Smooth muscle cell (in vitro differentiated cells): ENCODE data around the gene DTWD1. TPM values are rescaled to one million over a fixed set of nuclear protein-coding genes. Genes with fewer than 3 reads are reported as not detected.

Experiments
- DNase-seq: peaks from one replicate; lab custom pipeline; 2025; ENCODE audit not compliant: unreplicated experiment; lab: John Stamatoyannopoulos, UW
- H2AFZ ChIP-seq: fragments of 200-600 bp; sonication (generic); 2 replicates; pipeline ENCODE4 v1.6.0; 2016; ENCODE audit warnings: antibody characterized with exemption, low read depth, mild to moderate bottlenecking
- H3F3A ChIP-seq: fragments of 200-600 bp; sonication (generic); 2 replicates; pipeline ENCODE4 v1.6.0; 2017; ENCODE audit warnings: antibody characterized with exemption, low read depth
- H3K27ac ChIP-seq: fragments of 200-600 bp; sonication (generic); 2 replicates; pipeline ENCODE4 v1.5.1; 2016; ENCODE audit warnings: low read depth, mild to moderate bottlenecking
- H3K27me3 ChIP-seq: fragments of 200-600 bp; sonication (generic); 2 replicates; pipeline ENCODE4 v1.6.1; 2016; ENCODE audit warnings: low read depth, mild to moderate bottlenecking
- H3K36me3 ChIP-seq: fragments of 200-600 bp; sonication (generic); 2 replicates; pipeline ENCODE4 v1.5.1; 2016; ENCODE audit warnings: low read depth
- H3K4me1 ChIP-seq: fragments of 200-600 bp; sonication (generic); 2 replicates; pipeline ENCODE4 v1.5.1; 2016; ENCODE audit warnings: low read depth
- H3K4me2 ChIP-seq: fragments of 200-600 bp; sonication (generic); 2 replicates; pipeline ENCODE4 v1.6.0; 2016; ENCODE audit warnings: mild to moderate bottlenecking
- H3K4me3 ChIP-seq: fragments of 200-600 bp; sonication (generic); 2 replicates; pipeline ENCODE4 v1.5.1; 2016; ENCODE audit warnings: mild to moderate bottlenecking
- H3K79me2 ChIP-seq: fragments of 200-600 bp; sonication (generic); 2 replicates; pipeline ENCODE4 v1.6.0; 2016; ENCODE audit warnings: low read depth, mild to moderate bottlenecking
- H3K9ac ChIP-seq: fragments of 200-600 bp; sonication (generic); 2 replicates; pipeline ENCODE4 v1.6.0; 2016; ENCODE audit warnings: low read depth
- H3K9me3 ChIP-seq: fragments of 200-600 bp; sonication (generic); replicated peaks from 2 replicates; pipeline ENCODE4 v1.5.1; 2016; ENCODE audit warnings: low read depth
- H4K20me1 ChIP-seq: fragments of 200-600 bp; sonication (generic); 2 replicates; pipeline ENCODE4 v1.6.0; 2016; ENCODE audit warnings: low read depth
- CTCF ChIP-seq: fragments of 200-600 bp; sonication (generic); IDR thresholded peaks from 2 replicates; pipeline ENCODE4 v1.5.1; 2017; ENCODE audit warnings: borderline replicate concordance, mild to moderate bottlenecking, antibody characterized with exemption; ENCODE audit not compliant: insufficient read depth, poor library complexity, severe bottlenecking
- WGBS: methylation state at CpG from one replicate; pipeline ENCODE4 v1.1.7; 2016; ENCODE audit warnings: low lambda C conversion rate; 5-methylcytosine and 5-hydroxymethylcytosine counted together
- polyA plus RNA-seq: library from polyadenylated mRNA; unstranded; fragments of >200 nt; fragmentation: Nextera tagmentation; extraction: Ambion mirVana; gene quantifications from 2 replicates; pipeline ENCODE4 v1.2.1, GENCODE V29; 2016
- total RNA-seq: library from RNA; depleted of rRNA; stranded (reverse); fragments of >200 nt; gene quantifications from 2 replicates; pipeline ENCODE4 v1.2.3, GENCODE V29; 2014

The DTWD1 gene
- total and polyA plus RNA-seq, 2 experiments from 2014 or later, result 65.4 to 127 TPM

- H2AFZ ChIP-seq, result no peak overlapping the region
- peaks cover 9% of the 10 kb centered on the region for H3K36me3 ChIP-seq
- no peak overlapping the region for H3K4me2 ChIP-seq
- no peaks in the 10 kb centered on the region for H3K9me3 ChIP-seq
- H3K9ac ChIP-seq, result no peak overlapping the region
- no peaks in the 10 kb centered on the region for H3K4me1 ChIP-seq
- DNase-seq, result no peak
- no peak overlapping the region for H3K4me3 ChIP-seq
- H3K27me3 ChIP-seq, result no peaks in the 10 kb centered on the region
- H4K20me1 ChIP-seq, result no peaks in the 10 kb centered on the region
- no peaks in the 10 kb centered on the region for H3K79me2 ChIP-seq
- H3F3A ChIP-seq, result peaks cover 4% of the 10 kb centered on the region
- H3K27ac ChIP-seq, result no peak overlapping the region
- no peak for TF ChIP-seq CTCF
- 100% methylated on average over 1 of the region's 1 CpG for WGBS
Observed at GRCh38 chr15:49644364-49644794, 23.5 kb downstream of the DTWD1 start.

GRCh38 chr15:49645277-49645676 lies 24.4 kb downstream of the DTWD1 start:
- H3K27ac ChIP-seq, result no peak overlapping the region

DNA sequence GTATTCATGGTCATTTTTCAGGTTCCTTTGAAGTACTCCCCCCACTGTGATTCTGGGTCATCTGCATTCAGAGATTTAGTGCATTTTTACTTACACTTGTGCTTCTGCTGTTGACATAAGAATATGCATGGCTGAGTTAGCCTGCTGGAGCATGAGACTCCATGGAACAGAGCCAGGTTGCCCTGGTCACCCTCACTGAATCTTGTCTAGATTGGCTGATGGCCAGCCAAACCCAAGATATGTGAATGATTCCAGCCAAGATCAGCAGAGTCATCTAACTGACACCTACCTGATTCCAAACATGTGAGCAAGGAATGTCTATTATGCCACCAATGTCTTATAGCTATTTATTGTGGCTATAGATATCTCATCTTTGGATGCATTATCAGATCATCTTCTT lies 25.1 kb downstream of the DTWD1 start:
- Histone ChIP-seq H3F3A (peaks cover 4% of the 10 kb centered on the region), H3K4me1 (no peaks in the 10 kb centered on the region), H3K79me2 (no peaks in the 10 kb centered on the region), H2AFZ (no peak overlapping the region), H4K20me1 (no peaks in the 10 kb centered on the region), H3K9ac (no peak overlapping the region), H3K4me3 (no peak overlapping the region), H3K9me3 (no peaks in the 10 kb centered on the region), H3K36me3 (peaks cover 9% of the 10 kb centered on the region), H3K27me3 (no peaks in the 10 kb centered on the region), H3K4me2 (no peak overlapping the region), H3K27ac (no peak overlapping the region)
- no peak for TF ChIP-seq CTCF
- DNase-seq, result no peak

More at GRCh38 chr15:49645277-49645676, 24.4 kb downstream of the DTWD1 start:
- Histone ChIP-seq H3K4me2 (no peak overlapping the region), H3F3A (peaks cover 4% of the 10 kb centered on the region), H3K36me3 (peaks cover 9% of the 10 kb centered on the region), H4K20me1 (no peaks in the 10 kb centered on the region), H3K4me3 (no peak overlapping the region), H3K4me1 (no peaks in the 10 kb centered on the region), H2AFZ (no peak overlapping the region), H3K9ac (no peak overlapping the region), H3K27me3 (no peaks in the 10 kb centered on the region), H3K9me3 (no peaks in the 10 kb centered on the region), H3K79me2 (no peaks in the 10 kb centered on the region)
- no peak for DNase-seq
- TF ChIP-seq CTCF, result no peak

- Histone ChIP-seq H3K4me1 (no peaks in the 10 kb centered on the region), H3K4me2 (no peak overlapping the region), H4K20me1 (no peaks in the 10 kb centered on the region), H2AFZ (no peak overlapping the region), H3K4me3 (no peak overlapping the region), H3K27ac (no peak overlapping the region), H3K36me3 (peaks cover 9% of the 10 kb centered on the region), H3K79me2 (no peaks in the 10 kb centered on the region), H3K9me3 (no peaks in the 10 kb centered on the region), H3K9ac (no peak overlapping the region), H3F3A (peaks cover 4% of the 10 kb centered on the region), H3K27me3 (no peaks in the 10 kb centered on the region)
- DNase-seq, result no peak
- no peak for TF ChIP-seq CTCF
- WGBS, result 75% methylated on average over 2 of the region's 2 CpGs
Observed at GRCh38 chr15:49646891-49647290, 26.0 kb downstream of the DTWD1 start.
